Astrocyte of the cerebellum (primary cell): ENCODE results near the gene ATP13A5.

Experiments
- DNase-seq: peaks from one replicate; pipeline ENCODE4 v3.0.0-alpha.2; 2011; ENCODE audit warnings: low read depth
- H3K4me3 ChIP-seq: 2 replicates; pipeline ENCODE4 v1.5.1; 2011; ENCODE audit warnings: mild to moderate bottlenecking, low read depth, low read length, moderate library complexity
- in situ Hi-C: cut with HindIII; loops from 2 replicates; pipeline ENCODE4 v1.10.0; 2017; ENCODE audit warnings: low sequenced_read_pairs
- TF ChIP-seq, protein P1 (sequence below): IDR thresholded peaks from 2 replicates; pipeline ENCODE4 v1.5.1; 2012; ENCODE audit warnings: low read length, low read depth, moderate library complexity, mild to moderate bottlenecking; ENCODE audit errors: missing control alignments

ATP13A5 gene

DNA sequence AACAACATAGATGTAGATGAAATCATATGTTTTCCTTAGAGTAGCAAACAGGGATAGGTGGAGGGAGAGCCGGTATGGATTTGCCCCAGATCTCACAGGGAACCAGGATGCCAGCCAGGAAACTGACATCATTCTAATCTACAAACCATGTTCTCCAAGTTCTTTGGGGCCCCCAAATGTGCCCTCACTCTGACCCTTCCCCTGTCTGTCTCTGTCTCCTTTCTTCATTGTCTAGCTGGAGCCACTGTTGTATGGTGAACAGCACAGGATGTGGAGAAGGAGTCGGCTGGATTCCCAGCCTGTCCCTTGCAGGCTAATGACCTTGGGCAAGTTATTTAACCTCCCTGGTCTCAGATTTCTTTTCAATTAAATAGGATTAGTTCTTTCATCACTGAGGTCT, 962 bp downstream of the ATP13A5 start:
- in situ Hi-C loops, result no loop called here
- no peak for DNase-seq
- TF ChIP-seq, protein P1, sequence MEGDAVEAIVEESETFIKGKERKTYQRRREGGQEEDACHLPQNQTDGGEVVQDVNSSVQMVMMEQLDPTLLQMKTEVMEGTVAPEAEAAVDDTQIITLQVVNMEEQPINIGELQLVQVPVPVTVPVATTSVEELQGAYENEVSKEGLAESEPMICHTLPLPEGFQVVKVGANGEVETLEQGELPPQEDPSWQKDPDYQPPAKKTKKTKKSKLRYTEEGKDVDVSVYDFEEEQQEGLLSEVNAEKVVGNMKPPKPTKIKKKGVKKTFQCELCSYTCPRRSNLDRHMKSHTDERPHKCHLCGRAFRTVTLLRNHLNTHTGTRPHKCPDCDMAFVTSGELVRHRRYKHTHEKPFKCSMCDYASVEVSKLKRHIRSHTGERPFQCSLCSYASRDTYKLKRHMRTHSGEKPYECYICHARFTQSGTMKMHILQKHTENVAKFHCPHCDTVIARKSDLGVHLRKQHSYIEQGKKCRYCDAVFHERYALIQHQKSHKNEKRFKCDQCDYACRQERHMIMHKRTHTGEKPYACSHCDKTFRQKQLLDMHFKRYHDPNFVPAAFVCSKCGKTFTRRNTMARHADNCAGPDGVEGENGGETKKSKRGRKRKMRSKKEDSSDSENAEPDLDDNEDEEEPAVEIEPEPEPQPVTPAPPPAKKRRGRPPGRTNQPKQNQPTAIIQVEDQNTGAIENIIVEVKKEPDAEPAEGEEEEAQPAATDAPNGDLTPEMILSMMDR, result no peak
- H3K4me3 ChIP-seq, result no peak overlapping the region

GRCh38 chr3:193375614-193376013, 2.9 kb downstream of the ATP13A5 start:
- H3K4me3 ChIP-seq, result no peak overlapping the region
- TF ChIP-seq, protein P1, result no peak
- no peak for DNase-seq
- in situ Hi-C loops, result no loop called here

DNA sequence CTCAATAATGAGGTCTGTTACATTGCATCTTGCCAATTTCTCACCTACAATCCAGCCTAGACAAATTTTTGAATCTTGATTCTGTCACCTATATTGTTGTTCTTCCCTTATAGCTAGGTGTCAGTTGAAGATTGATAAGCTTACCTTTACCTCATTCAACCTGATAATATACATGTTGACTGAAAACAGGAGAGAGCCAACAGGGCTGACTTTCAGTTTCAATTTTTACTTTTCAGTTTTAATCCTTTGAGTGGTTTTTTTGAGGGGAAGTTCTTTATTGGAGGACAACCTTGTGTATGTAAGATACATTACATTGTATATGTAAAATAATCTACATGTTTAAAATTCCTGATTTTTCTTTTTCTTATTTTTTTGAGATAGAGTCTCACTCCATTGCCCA, 5.8 kb downstream of the ATP13A5 start:
- in situ Hi-C loops, result no loop called here
- TF ChIP-seq, protein P1, result no peak
- DNase-seq, result no peak
- H3K4me3 ChIP-seq, result no peak overlapping the region

GRCh38 chr3:193367868-193368267, 10.7 kb downstream of the ATP13A5 start:
- TF ChIP-seq, protein P1, result no peak
- no peak for DNase-seq
- in situ Hi-C loops, result no loop called here

GRCh38 chr3:193357291-193357690, 21.3 kb downstream of the ATP13A5 start:
- TF ChIP-seq, protein P1, result no peak
- no peak overlapping the region for H3K4me3 ChIP-seq
- in situ Hi-C loops, result no loop called here
- DNase-seq, result no peak

More at GRCh38 chr3:193367868-193368267, 10.7 kb downstream of the ATP13A5 start:
- H3K4me3 ChIP-seq, result no peak overlapping the region

GRCh38 chr3:193354423-193354822, 24.1 kb downstream of the ATP13A5 start:
- H3K4me3 ChIP-seq, result no peak overlapping the region
- TF ChIP-seq, protein P1, result no peak
- in situ Hi-C loops, result no loop called here
- DNase-seq, result no peak

DNA sequence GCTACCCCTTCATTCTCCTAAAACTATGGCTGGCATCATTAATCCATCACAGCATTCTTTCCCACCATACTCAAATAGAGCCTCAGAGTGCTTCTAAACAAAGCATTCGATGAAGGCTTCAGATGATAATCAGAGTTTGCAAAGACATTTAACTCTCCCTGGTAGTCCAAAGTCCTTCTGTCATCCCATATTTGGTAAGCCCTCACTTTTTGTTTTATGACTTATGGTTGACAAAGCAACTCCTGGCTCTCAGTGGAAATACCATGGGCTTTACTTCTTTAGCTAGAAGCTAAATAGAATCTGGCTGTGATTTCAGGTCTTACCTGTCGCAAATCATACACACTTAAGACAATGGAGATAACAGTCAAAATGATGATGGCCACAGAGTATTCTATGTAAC, 27.8 kb downstream of the ATP13A5 start:
- TF ChIP-seq, protein P1, result no peak
- no peak for DNase-seq
- in situ Hi-C loops, result no loop called here
- no peak overlapping the region for H3K4me3 ChIP-seq
